ENCODE data around the gene RFFL.

The RFFL gene

GRCh38 chr17:35011671-35012216, 51.8 kb downstream of the RFFL start:
- TF ChIP-seq, protein P1, sequence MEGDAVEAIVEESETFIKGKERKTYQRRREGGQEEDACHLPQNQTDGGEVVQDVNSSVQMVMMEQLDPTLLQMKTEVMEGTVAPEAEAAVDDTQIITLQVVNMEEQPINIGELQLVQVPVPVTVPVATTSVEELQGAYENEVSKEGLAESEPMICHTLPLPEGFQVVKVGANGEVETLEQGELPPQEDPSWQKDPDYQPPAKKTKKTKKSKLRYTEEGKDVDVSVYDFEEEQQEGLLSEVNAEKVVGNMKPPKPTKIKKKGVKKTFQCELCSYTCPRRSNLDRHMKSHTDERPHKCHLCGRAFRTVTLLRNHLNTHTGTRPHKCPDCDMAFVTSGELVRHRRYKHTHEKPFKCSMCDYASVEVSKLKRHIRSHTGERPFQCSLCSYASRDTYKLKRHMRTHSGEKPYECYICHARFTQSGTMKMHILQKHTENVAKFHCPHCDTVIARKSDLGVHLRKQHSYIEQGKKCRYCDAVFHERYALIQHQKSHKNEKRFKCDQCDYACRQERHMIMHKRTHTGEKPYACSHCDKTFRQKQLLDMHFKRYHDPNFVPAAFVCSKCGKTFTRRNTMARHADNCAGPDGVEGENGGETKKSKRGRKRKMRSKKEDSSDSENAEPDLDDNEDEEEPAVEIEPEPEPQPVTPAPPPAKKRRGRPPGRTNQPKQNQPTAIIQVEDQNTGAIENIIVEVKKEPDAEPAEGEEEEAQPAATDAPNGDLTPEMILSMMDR (IDR thresholded peaks at IDR 0.05; ENCODE audit: low read depth, low read length, missing control alignments): no peak
- no peak for DNase-seq
- peaks cover 43% of the 10 kb centered on the region for H3K36me3 ChIP-seq (replicated peaks)
- no peak overlapping the region for H3K27ac ChIP-seq
- in situ Hi-C loops (cut with HindIII; ENCODE audit: low pct_ligation_motif_present, low sequenced_read_pairs): no loop called here
- H3K27me3 ChIP-seq (replicated peaks): no peaks in the 10 kb centered on the region
- H3K4me3 ChIP-seq (ENCODE audit: low read depth, low read length): no peak overlapping the region

- TF ChIP-seq, protein P1 (IDR thresholded peaks at IDR 0.05; ENCODE audit: low read depth, low read length, missing control alignments): no peak
- Histone ChIP-seq H3K36me3 (replicated peaks) (peaks cover 32% of the 10 kb centered on the region), H3K27me3 (replicated peaks) (no peaks in the 10 kb centered on the region), H3K27ac (no peak overlapping the region), H3K4me3 (ENCODE audit: low read depth, low read length) (no peak overlapping the region)
- in situ Hi-C loops (cut with HindIII; ENCODE audit: low pct_ligation_motif_present, low sequenced_read_pairs): no loop called here
- no peak for DNase-seq
Measured at GRCh38 chr17:35010093-35010492, 53.4 kb downstream of the RFFL start.

- H3K4me3 ChIP-seq (ENCODE audit: low read depth, low read length): no peak overlapping the region
- DNase-seq: no peak
- in situ Hi-C loops (cut with HindIII; ENCODE audit: low pct_ligation_motif_present, low sequenced_read_pairs): no loop called here
- TF ChIP-seq, protein P1 (IDR thresholded peaks at IDR 0.05; ENCODE audit: low read depth, low read length, missing control alignments): no peak
- H3K27ac ChIP-seq: no peak overlapping the region
- H3K27me3 ChIP-seq (replicated peaks): no peaks in the 10 kb centered on the region
- peaks cover 27% of the 10 kb centered on the region for H3K36me3 ChIP-seq (replicated peaks)
Measured at GRCh38 chr17:35006961-35007360, 56.5 kb downstream of the RFFL start.

GRCh38 chr17:35006345-35006744, 57.2 kb downstream of the RFFL start:
- Histone ChIP-seq H3K36me3 (replicated peaks) (peaks cover 21% of the 10 kb centered on the region), H3K27me3 (replicated peaks) (no peaks in the 10 kb centered on the region), H3K4me3 (ENCODE audit: low read depth, low read length) (no peak overlapping the region), H3K27ac (no peak overlapping the region)
- TF ChIP-seq, protein P1 (IDR thresholded peaks at IDR 0.05; ENCODE audit: low read depth, low read length, missing control alignments): no peak
- in situ Hi-C loops (cut with HindIII; ENCODE audit: low pct_ligation_motif_present, low sequenced_read_pairs): no loop called here
- no peak for DNase-seq

DNA sequence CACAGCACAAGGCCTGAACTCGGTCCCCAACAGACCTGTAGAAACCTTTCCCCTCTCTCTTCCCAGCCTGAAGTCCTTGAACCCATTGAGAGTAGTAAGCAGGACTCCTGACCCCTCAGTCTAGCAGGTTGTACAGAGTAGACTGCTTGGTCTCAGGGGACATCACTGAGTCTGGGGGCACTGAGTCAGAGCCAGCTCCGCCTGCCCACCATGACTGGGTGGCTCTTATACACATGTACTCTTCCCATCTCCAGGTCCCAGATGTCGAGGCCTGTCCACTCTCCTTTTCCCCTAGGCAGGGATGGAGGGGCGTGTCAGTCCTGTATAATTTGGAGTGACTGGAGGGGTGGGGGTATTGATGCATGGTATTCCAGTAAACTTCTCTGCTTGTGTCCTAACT, 59.7 kb downstream of the RFFL start:
- Histone ChIP-seq H3K4me3 (ENCODE audit: low read depth, low read length) (no peak overlapping the region), H3K27ac (no peak overlapping the region), H3K36me3 (replicated peaks) (peaks cover 12% of the 10 kb centered on the region), H3K27me3 (replicated peaks) (no peaks in the 10 kb centered on the region)
- TF ChIP-seq, protein P1 (IDR thresholded peaks at IDR 0.05; ENCODE audit: low read depth, low read length, missing control alignments): no peak
- in situ Hi-C loops (cut with HindIII; ENCODE audit: low pct_ligation_motif_present, low sequenced_read_pairs): no loop called here
- DNase-seq: no peak

DNA sequence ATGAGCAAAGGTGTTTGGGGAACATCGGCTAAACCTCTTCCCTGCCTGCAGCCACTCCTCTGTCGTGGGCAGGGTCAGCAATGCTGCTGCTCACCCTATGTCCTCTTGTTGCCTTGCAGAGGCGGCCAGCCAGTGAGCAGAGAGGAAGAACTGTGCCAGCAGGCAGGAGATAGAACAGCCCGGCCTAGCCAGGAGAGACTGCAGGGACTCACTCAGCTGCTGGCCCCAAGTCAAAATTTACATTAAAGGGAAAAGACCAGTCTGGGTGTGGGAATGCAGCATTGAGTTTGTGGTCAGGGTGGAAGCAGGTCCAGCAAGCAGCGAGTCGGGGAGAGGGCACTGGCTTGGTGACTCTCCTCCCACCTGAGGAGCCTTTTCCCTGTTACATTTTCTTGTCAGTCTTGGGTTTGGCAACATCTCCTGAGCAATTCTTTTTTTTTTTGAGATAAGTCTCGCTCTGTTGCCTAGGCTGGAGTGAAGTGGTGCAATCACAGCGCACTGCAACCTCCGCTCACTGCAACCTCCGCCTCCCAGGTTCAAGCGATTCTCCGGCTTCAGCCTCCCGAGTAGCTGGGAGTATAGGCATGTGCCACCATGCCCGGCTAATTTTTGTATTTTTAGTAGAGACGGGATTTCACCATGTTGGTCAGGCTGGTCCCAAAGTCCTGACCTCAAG, 60.5 kb downstream of the RFFL start:
- TF ChIP-seq, protein P1 (IDR thresholded peaks at IDR 0.05; ENCODE audit: low read depth, low read length, missing control alignments): no peak
- H3K27me3 ChIP-seq (replicated peaks): no peaks in the 10 kb centered on the region
- no peak overlapping the region for H3K27ac ChIP-seq
- no peak for DNase-seq
- no peak overlapping the region for H3K4me3 ChIP-seq (ENCODE audit: low read depth, low read length)
- in situ Hi-C loops (cut with HindIII; ENCODE audit: low pct_ligation_motif_present, low sequenced_read_pairs): no loop called here
- H3K36me3 ChIP-seq (replicated peaks): peaks cover 6% of the 10 kb centered on the region

All from brain microvascular endothelial cell (primary cell).